SH-SY5Y (cell line): ENCODE results near the gene CAPRIN2.

ENCODE experiments used
- GATA2 ChIP-seq: IDR thresholded peaks from 2 replicates; pipeline ENCODE4 v1.6.1; 2011; ENCODE audit warnings: mild to moderate bottlenecking, low read depth, low read length
- GATA3 ChIP-seq: IDR thresholded peaks from 2 replicates; pipeline ENCODE4 v1.6.1; 2011; ENCODE audit warnings: low read depth, mild to moderate bottlenecking, low read length, moderate library complexity

CAPRIN2 gene

GRCh38 chr12:30696943-30697342, 57.8 kb downstream of the CAPRIN2 start:
- TF ChIP-seq GATA3 (no peak), GATA2 (no peak)

DNA sequence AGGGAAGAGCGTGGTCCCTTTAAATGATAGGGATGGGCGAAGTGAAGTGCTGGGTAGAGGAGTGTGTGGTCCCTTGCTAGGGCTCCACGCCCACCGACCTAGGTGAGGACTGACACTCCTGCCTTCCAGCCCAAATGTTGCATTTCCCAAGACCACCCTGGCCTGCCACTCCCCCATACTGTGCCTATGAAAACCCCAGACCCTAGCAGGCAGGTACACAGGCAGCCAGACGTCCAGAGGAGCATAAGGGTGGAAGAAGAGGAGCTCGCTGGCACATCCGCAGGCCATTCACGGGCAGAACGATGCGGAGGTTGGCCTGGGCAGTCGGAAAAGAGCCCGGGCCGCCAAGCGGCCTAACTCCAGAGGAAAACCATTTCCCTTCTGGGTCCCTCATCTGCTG, 58.3 kb downstream of the CAPRIN2 start:
- no peak for TF ChIP-seq GATA3
- no peak for TF ChIP-seq GATA2

- no peak for TF ChIP-seq GATA3
- TF ChIP-seq GATA2 = no peak
Observed at GRCh38 chr12:30696103-30696408, 58.7 kb downstream of the CAPRIN2 start.

DNA sequence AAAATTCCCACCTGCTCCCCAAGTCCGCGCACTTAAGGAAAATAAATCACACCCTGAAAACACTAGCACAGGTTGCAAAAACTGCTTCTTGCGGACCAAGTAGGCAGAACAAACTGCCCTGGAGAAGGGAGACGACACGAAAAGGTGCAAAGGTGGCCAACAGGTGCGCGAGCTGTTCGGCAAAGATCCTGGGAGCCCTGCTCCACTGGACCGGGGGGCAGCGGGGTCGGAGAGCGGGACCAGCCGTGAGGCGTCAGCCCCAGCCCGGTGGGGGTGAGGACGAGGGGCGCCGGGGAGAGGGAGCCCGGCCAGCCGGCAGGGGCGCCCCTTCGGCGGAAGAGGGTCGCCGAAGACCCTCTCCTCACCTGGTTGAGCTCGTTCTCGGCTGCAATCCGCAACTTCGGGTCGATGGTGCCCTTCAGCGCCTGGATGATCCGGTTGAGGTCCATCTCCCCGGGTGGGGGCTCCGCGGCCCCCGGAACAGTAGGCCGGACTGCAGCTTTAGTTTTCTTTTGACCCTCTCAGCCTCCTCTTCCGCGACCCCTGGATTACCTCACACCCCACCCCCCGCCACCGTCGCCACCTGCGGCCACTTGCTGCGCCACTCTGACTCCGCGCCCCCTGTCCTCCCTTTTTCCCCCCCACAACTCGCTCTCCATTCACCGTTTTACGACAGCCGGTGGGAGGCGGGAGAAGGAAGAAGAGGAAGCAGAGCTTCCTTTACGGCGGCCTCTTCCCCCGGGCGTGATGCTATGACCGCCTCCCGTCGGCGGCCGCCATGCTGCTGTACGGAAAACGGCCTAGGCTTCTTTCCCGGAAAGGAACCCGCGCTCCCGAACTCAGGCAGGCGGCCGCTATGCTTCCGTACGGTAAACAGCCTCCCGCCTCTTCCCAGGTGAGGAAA, 59.3 kb downstream of the CAPRIN2 start, which contains the start of gene IPO8:
TSS of gene IPO8 (minus strand) at position 671 of the 904 bp plus-strand sequence. CDS start at position 449, 222 bp downstream.
- TF ChIP-seq GATA2 (no peak), GATA3 (no peak)

GRCh38 chr12:30694412-30695198, 60.1 kb downstream of the CAPRIN2 start:
- TF ChIP-seq GATA3 (no peak), GATA2 (no peak)

GRCh38 chr12:30692470-30692869, 62.3 kb downstream of the CAPRIN2 start:
- TF ChIP-seq GATA2 = no peak
- TF ChIP-seq GATA3 = no peak

DNA sequence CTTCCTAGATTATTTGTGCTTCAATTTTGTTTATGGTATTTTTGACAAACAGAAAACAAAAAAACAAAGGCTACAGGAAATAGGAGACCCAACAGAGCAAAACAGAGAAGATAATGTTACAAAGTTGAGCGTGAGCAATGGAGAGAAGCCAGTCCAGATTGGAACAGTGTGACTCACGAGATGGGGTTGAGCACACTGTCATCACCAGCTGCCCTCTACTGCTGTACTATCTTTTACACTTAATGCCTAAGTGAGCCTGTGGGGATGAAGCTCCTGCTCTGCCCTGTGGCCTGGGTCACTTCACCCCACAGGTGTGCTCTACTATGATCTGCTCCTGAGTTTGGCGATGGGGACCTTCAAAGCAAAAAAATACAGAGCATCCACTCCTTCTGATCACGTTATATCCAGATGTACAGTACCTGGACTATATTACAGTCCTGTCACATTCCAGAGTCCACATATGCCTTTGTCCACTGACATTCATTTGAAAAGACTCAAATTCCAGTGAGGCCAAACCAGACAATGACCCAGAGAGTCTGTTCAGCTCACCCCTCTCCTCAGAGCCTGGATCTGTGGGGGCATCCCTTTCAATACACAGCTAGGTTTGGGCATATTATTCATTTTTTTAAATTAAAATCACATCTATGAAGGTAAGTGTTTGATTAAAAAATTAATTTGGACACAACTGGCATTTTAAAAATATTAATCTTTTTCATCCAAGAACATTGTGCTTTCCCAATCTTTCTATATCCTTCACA, 63.5 kb downstream of the CAPRIN2 start:
- TF ChIP-seq GATA3 = no peak
- no peak for TF ChIP-seq GATA2

DNA sequence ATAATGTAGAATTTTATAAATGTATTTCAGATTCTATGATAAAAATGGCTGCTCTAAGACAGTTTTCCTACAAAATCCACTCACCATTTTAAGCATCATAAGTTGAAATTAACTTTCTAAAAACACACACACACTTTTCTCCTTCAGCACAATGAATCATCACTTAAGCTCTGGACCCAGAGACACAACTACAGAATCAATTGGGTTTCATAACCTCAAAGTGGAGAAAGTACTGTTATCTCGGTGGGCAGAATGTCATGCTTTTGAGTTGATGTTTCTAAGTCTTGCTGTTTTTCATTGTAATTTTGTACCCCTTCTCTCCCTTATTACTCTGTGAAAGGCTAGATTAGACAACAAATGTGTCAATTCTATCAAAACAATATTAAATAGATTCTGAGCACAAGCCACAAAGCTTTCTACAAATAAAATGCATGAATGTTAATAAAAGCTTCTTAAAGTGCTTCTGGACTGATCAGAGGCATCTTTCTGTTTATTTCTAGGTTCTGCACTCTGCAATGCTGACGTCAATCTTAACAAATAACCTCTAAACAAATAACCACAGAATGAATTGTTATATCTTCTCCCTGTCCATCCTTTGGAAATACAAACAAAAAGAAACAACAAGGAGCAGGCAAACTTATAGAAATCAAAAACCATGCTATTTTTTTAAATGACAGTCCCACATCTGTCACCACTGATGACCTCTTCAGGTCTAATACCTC, 67.3 kb downstream of the CAPRIN2 start:
- no peak for TF ChIP-seq GATA2

- TF ChIP-seq GATA2 = no peak
- no peak for TF ChIP-seq GATA3
Observed at GRCh38 chr12:30679241-30679640, 75.5 kb downstream of the CAPRIN2 start.

- no peak for TF ChIP-seq GATA3
- no peak for TF ChIP-seq GATA2
Observed at GRCh38 chr12:30678221-30678620, 76.5 kb downstream of the CAPRIN2 start.

GRCh38 chr12:30661210-30661609, 93.5 kb downstream of the CAPRIN2 start:
- TF ChIP-seq GATA2 (no peak), GATA3 (no peak)
